ENCODE data around the gene SUSD5. TPM values are rescaled to one million over a fixed set of nuclear protein-coding genes. Genes with fewer than 3 reads are reported as not detected.
A peak's percentile ranks its signal among the peaks of the same experiment; 100 is the strongest.

The SUSD5 gene
- total and polyA plus RNA-seq, 2 of the 4 experiments (the other 2 are of a cell fraction): 1.4 to 2.9 TPM

DNA sequence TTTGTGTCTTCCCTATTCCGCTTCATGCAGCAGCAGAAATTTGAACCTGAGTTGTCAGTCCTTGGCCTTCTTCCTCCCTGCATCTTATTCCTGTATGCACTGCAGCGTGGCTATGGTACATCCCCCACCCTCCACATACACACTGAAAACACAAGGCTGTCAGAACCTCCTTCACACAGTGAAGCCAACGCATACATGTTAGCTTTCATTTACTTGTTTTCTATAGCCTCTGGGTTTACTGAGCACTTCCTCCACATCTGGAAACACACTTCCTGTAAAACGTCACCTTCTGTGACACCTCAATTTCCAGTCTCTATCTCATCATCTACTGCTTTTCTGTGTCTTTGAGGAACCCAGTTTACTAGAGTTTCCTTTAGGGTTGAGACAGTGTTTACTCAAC lies 47.0 kb downstream of the SUSD5 start:
- WGBS, 2 experiments (ENCODE audit: extremely low coverage in 2 of 2, insufficient read length in 1 of 2): 80% methylated on average over 3 of the region's 4 CpGs; no CpG with 5 or more reads in 1 of the 2 experiments
- intact Hi-C loops (cut with micrococcal nuclease) (no loop called here), dilution Hi-C loops (cut with HindIII; ENCODE audit: low sequenced_read_pairs, unreplicated experiment) (no loop called here), in situ Hi-C loops (cut with MboI; ENCODE audit: low sequenced_read_pairs) (no loop called here)
- Histone ChIP-seq H3K9me3 (ENCODE audit: control insufficient read depth, insufficient read depth, low read length) (no peaks in the 10 kb centered on the region), H3K4me3 (ENCODE audit: insufficient read depth, low read depth, low read length) (no peak overlapping the region), H2AK5ac (ENCODE audit: low read depth, low read length) (no peak overlapping the region), H3K4me1 (ENCODE audit: control insufficient read depth, insufficient read depth, low read length) (peaks cover 2% of the 10 kb centered on the region), H3K36me3 (ENCODE audit: control insufficient read depth, insufficient read depth, low read length) (no peaks in the 10 kb centered on the region), H3K23ac (ENCODE audit: low read depth, low read length) (no peak overlapping the region), H3K14ac (replicated peaks; ENCODE audit: low read depth, low read length) (no peak overlapping the region), H2BK15ac (ENCODE audit: low read depth, low read length) (no peak overlapping the region), H4K5ac (ENCODE audit: low read depth, low read length) (no peak overlapping the region), H3K4ac (ENCODE audit: low read depth, low read length) (no peak overlapping the region), H2AFZ (replicated peaks; ENCODE audit: low read length, poor library complexity) (peak overlapping the region; percentile 5), H2AK9ac (replicated peaks; ENCODE audit: low read depth, low read length, poor library complexity) (no peak overlapping the region), H3K18ac (ENCODE audit: low read depth, low read length) (no peak overlapping the region), H3K27ac (ENCODE audit: insufficient read depth, low read length) (no peak overlapping the region), H3K56ac (ENCODE audit: extremely low read depth, insufficient read depth, low read length) (no peak overlapping the region), H2BK120ac (ENCODE audit: low read depth, low read length) (no peak overlapping the region), H4K91ac (ENCODE audit: insufficient read depth, low read depth, low read length) (no peak overlapping the region), H2BK20ac (ENCODE audit: low read depth, low read length) (no peak overlapping the region), H3K9me1 (ENCODE audit: insufficient read depth, low read length) (peaks cover 7% of the 10 kb centered on the region), H3K4me2 (ENCODE audit: low read depth, low read length) (no peak overlapping the region), H3K79me1 (ENCODE audit: low read depth in 1 of 2, low read length in 2 of 2) (no peaks in the 10 kb centered on the region), H4K8ac (ENCODE audit: low read depth in 2 of 2, low read length in 2 of 2) (no peak overlapping the region), H2BK5ac (ENCODE audit: low read depth, low read length, poor library complexity, severe bottlenecking) (no peak overlapping the region), H3K27me3 (ENCODE audit: control insufficient read depth, insufficient read depth, low read length) (no peaks in the 10 kb centered on the region), H4K20me1 (ENCODE audit: insufficient read depth, low read length) (no peaks in the 10 kb centered on the region), H3K9ac (ENCODE audit: low read depth, low read length) (no peak overlapping the region)
- BruUV-seq (replicated peaks): no TSS peak
- DNase-seq (no peak), ATAC-seq (ENCODE audit: low read depth) (no peak)
- ChIA-PET POLR2A (ENCODE audit: unreplicated experiment) (no interaction called here), CTCF (no interaction called here)
- TF ChIP-seq CTCF (conservative IDR thresholded peaks at IDR 0.05; ENCODE audit: low read depth, low read length): no peak
- no peak for TF ChIP-seq RFX5 (IDR thresholded peaks at IDR 0.05; ENCODE audit: low read depth, low read length)
- no peak for TF ChIP-seq MAZ (IDR thresholded peaks at IDR 0.05; ENCODE audit: borderline replicate concordance, low read depth, low read length)
- no peak for TF ChIP-seq MXI1 (IDR thresholded peaks at IDR 0.05; ENCODE audit: borderline replicate concordance, low read depth, low read length)
- no peak for TF ChIP-seq FOS (IDR thresholded peaks at IDR 0.05; ENCODE audit: low read depth, low read length)

All from IMR-90 (cell line).